HG03565 (cell line): ENCODE data around the gene KDM1B.

ENCODE experiments used
- ATAC-seq: cut with Tn5 transposase; IDR thresholded peaks from one replicate; pipeline ENCODE4 v1.9.1; 2021; ENCODE audit warnings: mild to moderate bottlenecking, moderate library complexity; ENCODE audit not compliant: unreplicated experiment

KDM1B gene

DNA sequence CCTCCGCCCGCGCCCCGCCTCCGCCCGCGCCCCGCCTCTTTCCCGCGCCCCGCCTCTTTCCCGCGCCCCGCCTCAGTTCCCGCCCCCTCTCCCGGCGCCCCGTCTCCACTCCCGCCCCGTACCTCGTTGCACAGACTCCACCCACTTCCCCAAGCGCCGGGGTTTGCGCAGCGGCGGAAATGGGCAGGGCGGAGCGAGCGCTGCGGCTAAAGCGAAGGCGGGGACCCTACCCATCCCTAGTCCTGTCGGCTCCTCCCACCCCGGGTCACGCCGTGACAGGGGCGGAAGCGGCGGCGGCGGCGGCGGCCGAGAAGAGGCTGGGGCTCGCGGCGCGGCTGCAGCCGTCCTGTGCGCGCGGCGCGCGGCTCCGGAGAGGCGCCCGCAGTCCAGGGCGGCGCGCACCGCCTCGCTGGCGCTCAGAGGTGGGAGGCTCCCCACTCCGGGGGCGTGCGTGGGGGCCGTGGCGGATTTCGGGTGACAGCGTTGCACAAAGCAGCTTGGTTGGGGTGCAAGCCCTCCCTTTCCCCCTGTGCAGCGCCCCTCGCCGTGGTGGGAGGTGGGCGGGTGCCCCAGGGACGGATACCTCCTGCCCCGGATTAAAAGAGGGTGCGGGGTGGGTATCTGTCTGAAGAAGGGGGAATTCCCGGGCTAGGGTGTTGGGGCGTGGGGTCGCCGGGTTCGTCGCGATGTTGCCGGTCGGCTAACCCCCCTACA lies at the start of gene KDM1B:
TSS of gene KDM1B (plus strand) at position 273 of the 714 bp plus-strand sequence. CDS start 4,474 bp downstream, outside the sequence.
- peak; percentile 80 for ATAC-seq

DNA sequence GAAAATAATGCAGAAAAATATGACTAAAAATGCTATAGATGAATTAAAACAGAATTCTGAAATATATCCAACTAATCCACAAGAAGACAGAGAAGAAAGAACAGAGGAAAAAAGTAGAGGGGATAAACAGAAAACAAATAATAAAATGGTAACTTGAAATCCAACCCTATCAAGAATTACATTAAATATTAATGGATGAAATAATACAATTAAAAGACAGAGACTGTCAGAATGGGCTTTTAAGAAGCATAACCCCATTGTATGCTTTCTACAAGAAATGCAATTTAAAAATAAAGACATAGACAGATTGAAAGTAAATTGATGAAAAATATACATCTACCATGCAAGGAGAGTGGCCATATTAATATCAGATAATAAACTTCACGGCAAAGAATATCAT lies 48.2 kb upstream of the KDM1B start:
- no peak for ATAC-seq

DNA sequence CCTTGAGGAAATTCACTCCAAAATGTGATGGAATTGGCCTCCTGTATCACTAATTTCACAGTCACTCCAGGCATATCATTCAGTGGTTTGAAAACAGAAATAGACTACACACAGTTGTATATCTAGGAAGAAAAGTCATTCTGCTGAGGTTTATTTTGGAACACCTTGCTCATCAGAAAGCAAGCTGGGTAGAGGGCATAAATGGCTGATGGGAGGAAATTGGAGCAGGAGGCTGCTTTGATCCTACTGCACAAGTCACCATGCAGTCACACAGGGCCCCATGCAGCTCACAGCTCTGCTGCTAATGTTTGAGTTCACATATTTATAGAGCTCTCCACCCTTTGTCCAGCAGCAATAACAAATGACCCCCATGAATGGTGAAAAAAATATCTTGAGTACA lies 45.1 kb upstream of the KDM1B start:
- ATAC-seq, result no peak

GRCh38 chr6:18115356-18115755 lies 39.9 kb upstream of the KDM1B start:
- no peak for ATAC-seq

DNA sequence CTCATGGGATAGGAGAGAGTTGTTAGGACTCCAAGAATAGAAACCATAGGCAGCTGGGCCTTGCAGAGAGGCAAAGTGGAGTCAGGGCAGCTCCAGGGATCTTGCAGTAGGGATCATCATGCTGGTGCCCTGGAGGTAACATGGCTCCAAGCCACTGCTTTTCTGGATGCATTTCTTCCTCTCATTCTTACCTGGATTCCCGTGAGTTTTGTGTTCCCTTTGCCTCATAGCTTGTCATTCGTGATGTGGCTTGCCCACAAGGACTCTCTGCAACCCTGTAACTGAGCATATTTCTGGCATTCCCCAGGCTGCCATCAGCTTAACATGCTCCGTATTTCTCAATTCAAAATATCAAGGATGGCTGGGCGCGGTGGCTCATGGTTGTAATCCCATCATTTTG lies 38.1 kb upstream of the KDM1B start:
- ATAC-seq, result no peak

DNA sequence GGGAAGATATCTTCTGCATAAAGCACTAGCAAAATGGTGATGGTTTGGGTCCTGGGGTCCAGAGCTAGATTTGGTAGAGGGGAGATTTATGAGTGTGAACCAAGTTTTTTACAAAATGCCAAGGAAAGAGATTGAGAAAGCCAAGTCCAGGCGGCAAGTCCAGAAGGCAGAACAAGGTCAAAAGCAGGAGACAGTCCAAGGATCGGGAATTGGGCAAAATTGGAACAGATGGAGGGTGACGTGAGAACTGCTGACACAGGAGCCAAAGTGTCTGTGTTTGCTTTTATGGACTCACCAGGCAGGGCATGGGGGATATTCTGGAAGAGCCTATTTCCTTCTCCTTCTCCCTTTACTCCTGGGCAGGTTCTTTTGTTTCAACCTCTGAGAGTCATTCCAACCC lies 36.9 kb upstream of the KDM1B start:
- ATAC-seq, result no peak

DNA sequence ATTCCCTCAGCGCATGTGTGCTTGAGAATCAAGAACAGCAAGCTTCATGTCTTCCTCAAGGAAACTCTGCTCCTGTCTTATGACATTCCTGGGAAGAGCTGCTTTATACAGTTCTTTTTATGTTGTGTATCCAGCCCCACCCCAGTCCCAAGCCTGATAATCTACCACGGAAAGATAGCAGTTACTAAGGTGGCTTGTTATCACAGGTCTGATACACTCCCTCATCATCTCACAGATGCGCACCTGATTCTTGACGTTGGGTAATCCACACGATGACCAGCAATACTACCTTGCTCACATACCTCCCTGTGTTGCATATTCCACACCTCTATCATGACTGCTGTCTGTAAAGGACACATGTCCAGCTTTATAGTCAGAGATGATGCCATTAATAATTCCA lies 36.0 kb upstream of the KDM1B start:
- ATAC-seq, result no peak

GRCh38 chr6:18121580-18122127 lies 33.6 kb upstream of the KDM1B start:
- ATAC-seq, result no peak

GRCh38 chr6:18122128-18123093 lies 32.8 kb upstream of the KDM1B start, which contains the start of gene NHLRC1:
Gene NHLRC1, minus strand, starts transcription at chr6:18122677. Its CDS starts 71 bp downstream, at chr6:18122606.
- peak; percentile 99 for ATAC-seq

- ATAC-seq, result no peak
Measured at GRCh38 chr6:18126121-18126520, 29.1 kb upstream of the KDM1B start.

DNA sequence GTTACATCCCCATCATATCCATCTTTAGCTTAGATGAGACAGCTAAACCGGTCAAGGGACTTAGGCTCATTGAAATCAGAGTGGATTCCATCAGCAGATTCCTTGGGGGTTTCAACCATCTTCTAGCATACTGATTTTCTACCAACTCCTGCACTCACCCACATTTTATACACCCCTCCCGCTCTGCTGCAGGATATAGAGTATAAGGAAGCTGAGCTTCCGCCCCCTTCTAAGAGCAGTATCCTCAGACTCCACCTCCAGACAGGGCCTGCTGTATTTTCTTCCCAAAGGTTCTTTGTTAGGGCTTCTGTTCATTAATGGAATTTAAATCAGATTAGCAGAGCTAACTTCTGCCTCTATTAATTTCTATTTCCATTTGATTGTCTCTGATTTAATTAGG lies 22.9 kb upstream of the KDM1B start:
- no peak for ATAC-seq

- ATAC-seq, result no peak
Measured at GRCh38 chr6:18135171-18135570, 20.1 kb upstream of the KDM1B start.

DNA sequence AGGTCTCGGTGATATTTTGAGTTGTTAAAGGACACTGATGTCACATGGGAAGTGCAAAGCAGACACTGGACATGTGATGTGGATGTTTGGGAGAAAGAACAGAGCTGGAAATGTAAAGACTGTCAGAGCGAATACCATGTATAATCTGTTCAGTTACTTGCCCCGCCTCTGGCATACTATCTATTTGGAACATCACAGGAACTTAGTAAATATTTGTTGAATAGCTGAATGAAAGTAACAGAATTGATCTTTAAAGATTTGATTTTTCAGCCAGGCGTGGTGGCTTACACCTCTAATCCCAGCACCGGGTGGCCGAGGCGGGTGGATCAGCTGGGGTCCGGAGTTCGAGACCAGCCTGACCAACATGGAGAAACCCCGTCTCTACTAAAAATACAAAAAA lies 19.0 kb upstream of the KDM1B start:
- ATAC-seq, result no peak

GRCh38 chr6:18138906-18139305 lies 16.3 kb upstream of the KDM1B start:
- no peak for ATAC-seq

GRCh38 chr6:18139935-18140621 lies 15.1 kb upstream of the KDM1B start:
- ATAC-seq, result no peak

- ATAC-seq, result no peak
Measured at GRCh38 chr6:18141805-18142590, 13.2 kb upstream of the KDM1B start.

DNA sequence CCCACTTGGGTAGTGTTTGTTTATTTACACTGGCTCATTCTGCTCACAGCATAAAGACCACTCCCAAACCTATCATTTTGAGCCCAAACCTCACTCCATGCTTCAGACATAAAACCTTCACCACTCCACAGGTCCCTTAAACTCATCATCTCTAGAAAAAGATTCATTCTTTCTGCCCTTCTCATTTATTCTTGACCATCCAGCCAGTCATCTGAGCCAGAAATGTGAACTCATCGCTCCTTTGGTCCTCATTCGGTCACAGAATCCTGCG lies 12.7 kb upstream of the KDM1B start:
- ATAC-seq, result no peak

DNA sequence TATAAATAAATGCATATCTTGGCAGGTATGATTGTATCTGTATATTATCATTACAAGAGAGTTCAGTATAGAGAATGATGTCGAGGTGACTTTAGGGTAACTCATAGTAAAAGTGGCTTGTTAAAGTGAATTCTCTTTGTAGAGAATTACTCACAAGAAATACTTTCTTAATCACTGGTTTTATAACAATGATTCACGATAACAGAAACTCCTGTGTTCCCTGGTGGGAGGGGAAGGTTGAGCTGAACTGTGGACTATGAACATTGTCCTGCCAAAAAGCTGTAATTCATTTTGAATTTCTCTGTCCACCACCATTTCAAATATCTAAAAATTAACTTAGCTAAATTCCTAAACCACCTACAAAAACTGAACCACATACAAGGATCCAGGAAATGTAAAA lies 8.1 kb upstream of the KDM1B start:
- ATAC-seq, result no peak

GRCh38 chr6:18147616-18148015 lies 7.6 kb upstream of the KDM1B start:
- ATAC-seq, result no peak

GRCh38 chr6:18148304-18149025 lies 6.8 kb upstream of the KDM1B start:
- no peak for ATAC-seq
